Natural killer cell (primary cell): Measurements from ENCODE around the gene STX17. TPM values are rescaled to one million over a fixed set of nuclear protein-coding genes. Genes with fewer than 3 reads are reported as not detected.
A peak's percentile ranks its signal among the peaks of the same experiment; 100 is the strongest.
"Not testable (repeated sequence)": the region's sequence is repeated elsewhere in the genome, so short reads cannot be mapped to it uniquely, and the experiment has no call there.

Source experiments
- ATAC-seq, 3 donors: fragments of 150-1000 bp in 2 of 3; fragments of 200-7000 bp in 1 of 3; cut with Tn5 transposase; 1 replicate in 1 of 3; 2 replicates in 2 of 3; pipeline ENCODE4 v1.10.0; 2021; ENCODE audit warnings: mild to moderate bottlenecking in 2 of 3, moderate library complexity in 2 of 3
- DNase-seq, 2 donors: peaks; one replicate each; pipeline versions ENCODE4 v3.0.0 to v3.0.0-alpha.2; 2013 to 2021; ENCODE audit warnings: mixed read lengths in 1 of 2
- H3K27ac ChIP-seq: one replicate; pipeline ENCODE4 v1.5.1; 2013; ENCODE audit warnings: mild to moderate bottlenecking, low read length
- H3K27me3 ChIP-seq: one replicate; pipeline ENCODE4 v1.6.1; 2013; ENCODE audit warnings: low read length; ENCODE audit not compliant: control insufficient read depth, insufficient read depth
- H3K36me3 ChIP-seq: one replicate; pipeline ENCODE4 v1.6.1; 2013; ENCODE audit warnings: low read length; ENCODE audit not compliant: control insufficient read depth, insufficient read depth
- H3K4me1 ChIP-seq: one replicate; pipeline ENCODE4 v1.6.1; 2013; ENCODE audit warnings: low read length; ENCODE audit not compliant: control insufficient read depth, insufficient read depth
- H3K4me3 ChIP-seq: one replicate; pipeline ENCODE4 v1.5.1; 2013; ENCODE audit warnings: low read length
- H3K9me3 ChIP-seq: one replicate; pipeline ENCODE4 v1.6.1; 2013; ENCODE audit warnings: low read length; ENCODE audit not compliant: control insufficient read depth, insufficient read depth
- H3K27ac Mint-ChIP-seq, 2 donors: one replicate each; pipeline ENCODE4 v1.8.0; 2022; ENCODE audit warnings: mild to moderate bottlenecking in 2 of 2, mixed read lengths in 2 of 2, moderate library complexity in 1 of 2
- H3K27me3 Mint-ChIP-seq, 2 donors: one replicate each; pipeline ENCODE4 v1.8.0; 2022; ENCODE audit warnings: low read depth in 2 of 2, mixed read lengths in 2 of 2
- H3K36me3 Mint-ChIP-seq: one replicate; pipeline ENCODE4 v1.8.0; 2022; ENCODE audit warnings: mixed read lengths
- H3K4me1 Mint-ChIP-seq, 2 donors: one replicate each; pipeline ENCODE4 v1.8.0; 2022; ENCODE audit warnings: mixed read lengths in 2 of 2
- H3K4me3 Mint-ChIP-seq: one replicate; pipeline ENCODE4 v1.8.0; 2022; ENCODE audit warnings: mild to moderate bottlenecking, moderate library complexity, mixed read lengths
- H3K9me3 Mint-ChIP-seq, 2 donors: one replicate each; pipeline ENCODE4 v1.8.0; 2022; ENCODE audit warnings: mixed read lengths in 2 of 2
- WGBS: methylation state at CpG from one replicate; pipeline ENCODE4 v1.1.7; 2013; ENCODE audit warnings: missing lambda C conversion rate; ENCODE audit not compliant: insufficient coverage; 5-methylcytosine and 5-hydroxymethylcytosine counted together
- intact Hi-C: fragments of 100-400 bp; cut with micrococcal nuclease; formaldehyde crosslinking; loops from one replicate; pipeline ENCODE4 v1.14.2; 2022
- total RNA-seq, 4 donors: library from RNA; stranded (reverse); fragments of 120-200 nt in 1 of 4; gene quantifications; one replicate each; pipeline versions ENCODE4 v1.2.3 to v1.2.4, GENCODE V29; 2013 to 2022
- TF ChIP-seq, protein P1 (sequence below): fragments of 200-600 bp; IDR thresholded peaks from one replicate; pipeline ENCODE4 v1.8.0; 2022; ENCODE audit warnings: antibody characterized with exemption

The STX17 gene
- total RNA-seq, 3 donors from 2014 or later (not counting 1 experiment from before 2014, with no cell fraction given): 28.4 to 41.5 (median 33.8) TPM

- Mint-ChIP-seq H3K27ac (peak overlapping the region in 1 of 2 donors; percentile 17), H3K4me3 (no peak overlapping the region)
These were observed 74.1 kb downstream of the STX17 start for GRCh38 chr9:99980598-99980997.

DNA sequence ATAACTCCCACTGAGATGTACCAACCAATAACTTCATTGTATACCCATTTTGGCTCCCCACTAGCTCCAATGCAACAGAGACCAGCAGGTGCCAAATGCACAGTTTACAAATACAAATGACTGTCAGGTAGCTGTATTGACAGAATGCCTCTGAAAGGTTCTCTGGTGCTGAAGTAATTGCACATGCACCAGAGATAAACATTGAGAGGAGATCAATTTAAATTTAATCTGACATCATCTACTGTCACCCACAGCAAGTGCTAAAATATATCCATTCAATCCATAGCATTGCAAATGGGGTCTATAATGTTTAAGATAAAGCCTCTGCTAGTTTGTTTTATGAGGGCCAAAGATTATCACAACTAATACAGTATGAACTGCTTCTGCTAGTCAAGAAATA is 80.2 kb downstream of the STX17 start:
- peaks cover 14% of the 10 kb centered on the region for H3K36me3 Mint-ChIP-seq
- TF ChIP-seq, protein P1, sequence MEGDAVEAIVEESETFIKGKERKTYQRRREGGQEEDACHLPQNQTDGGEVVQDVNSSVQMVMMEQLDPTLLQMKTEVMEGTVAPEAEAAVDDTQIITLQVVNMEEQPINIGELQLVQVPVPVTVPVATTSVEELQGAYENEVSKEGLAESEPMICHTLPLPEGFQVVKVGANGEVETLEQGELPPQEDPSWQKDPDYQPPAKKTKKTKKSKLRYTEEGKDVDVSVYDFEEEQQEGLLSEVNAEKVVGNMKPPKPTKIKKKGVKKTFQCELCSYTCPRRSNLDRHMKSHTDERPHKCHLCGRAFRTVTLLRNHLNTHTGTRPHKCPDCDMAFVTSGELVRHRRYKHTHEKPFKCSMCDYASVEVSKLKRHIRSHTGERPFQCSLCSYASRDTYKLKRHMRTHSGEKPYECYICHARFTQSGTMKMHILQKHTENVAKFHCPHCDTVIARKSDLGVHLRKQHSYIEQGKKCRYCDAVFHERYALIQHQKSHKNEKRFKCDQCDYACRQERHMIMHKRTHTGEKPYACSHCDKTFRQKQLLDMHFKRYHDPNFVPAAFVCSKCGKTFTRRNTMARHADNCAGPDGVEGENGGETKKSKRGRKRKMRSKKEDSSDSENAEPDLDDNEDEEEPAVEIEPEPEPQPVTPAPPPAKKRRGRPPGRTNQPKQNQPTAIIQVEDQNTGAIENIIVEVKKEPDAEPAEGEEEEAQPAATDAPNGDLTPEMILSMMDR: peak; percentile 9

More at GRCh38 chr9:99980598-99980997, 74.1 kb downstream of the STX17 start:
- Histone ChIP-seq H3K4me3 (no peak overlapping the region), H3K36me3 (peaks cover 21% of the 10 kb centered on the region), H3K4me1 (no peaks in the 10 kb centered on the region), H3K27ac (no peak overlapping the region), H3K9me3 (no peaks in the 10 kb centered on the region), H3K27me3 (no peaks in the 10 kb centered on the region)
- Mint-ChIP-seq H3K4me1 (peaks cover 0 to 2% of the 10 kb centered on the region in 2 donors), H3K27me3 (no peaks in the 10 kb centered on the region), H3K9me3 (no peaks in the 10 kb centered on the region), H3K36me3 (no peaks in the 10 kb centered on the region)
- TF ChIP-seq, protein P1: no peak
- ATAC-seq (no peak), DNase-seq (no peak)
- intact Hi-C loops: no loop called here
- WGBS: 90% methylated on average over 2 of the region's 2 CpGs

GRCh38 chr9:99990508-99990907 is 84.1 kb downstream of the STX17 start:
- not testable (repeated sequence) for H3K4me3 Mint-ChIP-seq, ATAC-seq

More for the DNA sequence above, 80.2 kb downstream of the STX17 start:
- peaks cover 3% of the 10 kb centered on the region for H3K9me3 ChIP-seq
- Mint-ChIP-seq H3K4me3 (no peak overlapping the region), H3K27me3 (no peaks in the 10 kb centered on the region), H3K4me1 (peaks cover 12 to 28% of the 10 kb centered on the region in 2 donors), H3K9me3 (peaks cover 0 to 9% of the 10 kb centered on the region in 2 donors), H3K27ac (peak overlapping the region in 1 of 2 donors; percentile 38)
- ATAC-seq (no peak), DNase-seq (no peak)
- H3K4me1 ChIP-seq: no peaks in the 10 kb centered on the region
- H3K27me3 ChIP-seq: no peaks in the 10 kb centered on the region
- no peak overlapping the region for H3K27ac ChIP-seq
- no peak overlapping the region for H3K4me3 ChIP-seq
- H3K36me3 ChIP-seq: peaks cover 12% of the 10 kb centered on the region
- intact Hi-C loops: no loop called here

GRCh38 chr9:99998266-99998665 is 91.8 kb downstream of the STX17 start:
- Histone ChIP-seq H3K27me3 (no peaks in the 10 kb centered on the region), H3K4me3 (no peak overlapping the region), H3K36me3 (peaks cover 2% of the 10 kb centered on the region), H3K9me3 (no peaks in the 10 kb centered on the region), H3K4me1 (no peaks in the 10 kb centered on the region), H3K27ac (no peak overlapping the region)
- ATAC-seq (no peak), DNase-seq (no peak)
- Mint-ChIP-seq H3K4me1 (peaks cover 0 to 17% of the 10 kb centered on the region in 2 donors), H3K27ac (no peak overlapping the region), H3K36me3 (peaks cover 8% of the 10 kb centered on the region), H3K27me3 (no peaks in the 10 kb centered on the region), H3K9me3 (no peaks in the 10 kb centered on the region), H3K4me3 (no peak overlapping the region)
- 98% methylated on average over 22 of the region's 22 CpGs for WGBS
- intact Hi-C loops: no loop called here
- TF ChIP-seq, protein P1: no peak

More at GRCh38 chr9:99990508-99990907, 84.1 kb downstream of the STX17 start:
- H3K27ac ChIP-seq, H3K4me3 ChIP-seq, H3K36me3 ChIP-seq, H3K27me3 ChIP-seq, H3K9me3 Mint-ChIP-seq, intact Hi-C loops, H3K27ac Mint-ChIP-seq, H3K27me3 Mint-ChIP-seq, H3K4me1 ChIP-seq, DNase-seq, H3K9me3 ChIP-seq: not testable (repeated sequence)
- 94% methylated on average over 2 of the region's 2 CpGs for WGBS
- Mint-ChIP-seq H3K36me3 (peaks cover 14% of the 10 kb centered on the region), H3K4me1 (peaks cover 28% of the 10 kb centered on the region in 2 donors)
